DOHH2 (cell line): ENCODE data around the gene SLC28A1.

Source experiments
- EZH2phosphoT487 ChIP-seq: fragments of 200-600 bp; sonication (generic); IDR thresholded peaks from 2 replicates; pipeline ENCODE4 v1.6.1; 2017; ENCODE audit warnings: borderline replicate concordance, mild to moderate bottlenecking, antibody characterized with exemption, low read length, moderate library complexity, mixed read lengths
- TF ChIP-seq, protein P1 (sequence below): fragments of 200-600 bp; sonication (generic); IDR thresholded peaks from one replicate; pipeline ENCODE4 v1.5.1; 2014; ENCODE audit warnings: antibody characterized with exemption, mild to moderate bottlenecking, low read depth, low read length; ENCODE audit not compliant: poor library complexity, severe bottlenecking

DNA sequence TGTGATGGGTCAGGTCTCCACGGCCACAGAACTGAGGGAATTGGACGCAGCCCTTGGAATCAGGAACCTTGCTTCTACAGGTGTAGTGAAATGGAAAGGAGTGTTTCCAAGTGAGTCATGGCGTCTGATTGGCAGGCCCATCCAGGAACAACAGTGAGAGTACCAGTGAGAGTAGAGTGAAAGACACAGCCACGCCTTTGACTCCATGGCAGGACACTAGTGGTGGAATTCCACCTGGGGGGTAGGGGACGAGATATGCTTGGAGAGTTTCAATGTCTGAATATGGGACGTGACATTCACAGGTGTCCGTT is 3.0 kb upstream of the SLC28A1 start:
- TF ChIP-seq, protein P1, sequence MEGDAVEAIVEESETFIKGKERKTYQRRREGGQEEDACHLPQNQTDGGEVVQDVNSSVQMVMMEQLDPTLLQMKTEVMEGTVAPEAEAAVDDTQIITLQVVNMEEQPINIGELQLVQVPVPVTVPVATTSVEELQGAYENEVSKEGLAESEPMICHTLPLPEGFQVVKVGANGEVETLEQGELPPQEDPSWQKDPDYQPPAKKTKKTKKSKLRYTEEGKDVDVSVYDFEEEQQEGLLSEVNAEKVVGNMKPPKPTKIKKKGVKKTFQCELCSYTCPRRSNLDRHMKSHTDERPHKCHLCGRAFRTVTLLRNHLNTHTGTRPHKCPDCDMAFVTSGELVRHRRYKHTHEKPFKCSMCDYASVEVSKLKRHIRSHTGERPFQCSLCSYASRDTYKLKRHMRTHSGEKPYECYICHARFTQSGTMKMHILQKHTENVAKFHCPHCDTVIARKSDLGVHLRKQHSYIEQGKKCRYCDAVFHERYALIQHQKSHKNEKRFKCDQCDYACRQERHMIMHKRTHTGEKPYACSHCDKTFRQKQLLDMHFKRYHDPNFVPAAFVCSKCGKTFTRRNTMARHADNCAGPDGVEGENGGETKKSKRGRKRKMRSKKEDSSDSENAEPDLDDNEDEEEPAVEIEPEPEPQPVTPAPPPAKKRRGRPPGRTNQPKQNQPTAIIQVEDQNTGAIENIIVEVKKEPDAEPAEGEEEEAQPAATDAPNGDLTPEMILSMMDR = no peak
- TF ChIP-seq EZH2phosphoT487 = no peak
